ENCODE measurements around the gene CDKN2B-AS1.

- TF ChIP-seq, protein P1, sequence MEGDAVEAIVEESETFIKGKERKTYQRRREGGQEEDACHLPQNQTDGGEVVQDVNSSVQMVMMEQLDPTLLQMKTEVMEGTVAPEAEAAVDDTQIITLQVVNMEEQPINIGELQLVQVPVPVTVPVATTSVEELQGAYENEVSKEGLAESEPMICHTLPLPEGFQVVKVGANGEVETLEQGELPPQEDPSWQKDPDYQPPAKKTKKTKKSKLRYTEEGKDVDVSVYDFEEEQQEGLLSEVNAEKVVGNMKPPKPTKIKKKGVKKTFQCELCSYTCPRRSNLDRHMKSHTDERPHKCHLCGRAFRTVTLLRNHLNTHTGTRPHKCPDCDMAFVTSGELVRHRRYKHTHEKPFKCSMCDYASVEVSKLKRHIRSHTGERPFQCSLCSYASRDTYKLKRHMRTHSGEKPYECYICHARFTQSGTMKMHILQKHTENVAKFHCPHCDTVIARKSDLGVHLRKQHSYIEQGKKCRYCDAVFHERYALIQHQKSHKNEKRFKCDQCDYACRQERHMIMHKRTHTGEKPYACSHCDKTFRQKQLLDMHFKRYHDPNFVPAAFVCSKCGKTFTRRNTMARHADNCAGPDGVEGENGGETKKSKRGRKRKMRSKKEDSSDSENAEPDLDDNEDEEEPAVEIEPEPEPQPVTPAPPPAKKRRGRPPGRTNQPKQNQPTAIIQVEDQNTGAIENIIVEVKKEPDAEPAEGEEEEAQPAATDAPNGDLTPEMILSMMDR (IDR thresholded peaks at IDR 0.05; ENCODE audit: insufficient read depth, low read length, poor library complexity, severe bottlenecking): no peak
- TF ChIP-seq EZH2phosphoT487 (conservative IDR thresholded peaks at IDR 0.05; ENCODE audit: low read length): no peak
Measured at GRCh38 chr9:22055090-22055489, 60.5 kb downstream of the CDKN2B-AS1 start.

Data from SU-DHL-6 (cell line).